ENCODE data around the gene SETD1A.
A peak's percentile ranks its signal among the peaks of the same experiment; 100 is the strongest.

SETD1A gene

GRCh38 chr16:30957456-30958174 is at the start of gene SETD1A:
TSS of gene SETD1A (plus strand) at chr16:30957754. CDS start at chr16:30958732, 978 bp downstream.
- DNase-seq, result peak; percentile 97

GRCh38 chr16:30910427-30911029 is 47.0 kb upstream of the SETD1A start:
- DNase-seq, result no peak

- DNase-seq, result no peak
These were observed 44.7 kb upstream of the SETD1A start for GRCh38 chr16:30912794-30913412.

- DNase-seq, result no peak
These were observed 42.7 kb upstream of the SETD1A start for GRCh38 chr16:30914830-30915229.

- DNase-seq, result no peak
These were observed 38.9 kb upstream of the SETD1A start for GRCh38 chr16:30918614-30919013.

GRCh38 chr16:30920891-30921290 is 36.7 kb upstream of the SETD1A start:
- DNase-seq, result no peak

GRCh38 chr16:30921459-30921747 is 36.2 kb upstream of the SETD1A start:
- no peak for DNase-seq

GRCh38 chr16:30921748-30922419 is 35.7 kb upstream of the SETD1A start:
- DNase-seq, result peak; percentile 92

- DNase-seq, result peak; percentile 99
These were observed 35.1 kb upstream of the SETD1A start for GRCh38 chr16:30922420-30922959.

GRCh38 chr16:30922960-30923535 is 34.5 kb upstream of the SETD1A start:
- DNase-seq, result peak; percentile 99

GRCh38 chr16:30923554-30924075 is 33.9 kb upstream of the SETD1A start, which contains the start of gene FBXL19:
TSS of gene FBXL19 (plus strand) at chr16:30923572. CDS start at chr16:30925755, 2,183 bp downstream.
- peak; percentile 45 for DNase-seq

GRCh38 chr16:30924076-30924912 is 33.3 kb upstream of the SETD1A start:
- peak; percentile 37 for DNase-seq

GRCh38 chr16:30924913-30925631 is 32.5 kb upstream of the SETD1A start:
- no peak for DNase-seq

GRCh38 chr16:30925632-30925987 is 31.9 kb upstream of the SETD1A start:
- no peak for DNase-seq

GRCh38 chr16:30925995-30926811 is 31.4 kb upstream of the SETD1A start:
- no peak for DNase-seq

GRCh38 chr16:30926937-30927788 is 30.4 kb upstream of the SETD1A start:
- no peak for DNase-seq

GRCh38 chr16:30927789-30928378 is 29.7 kb upstream of the SETD1A start:
- DNase-seq, result peak; percentile 90

GRCh38 chr16:30928390-30928789 is 29.2 kb upstream of the SETD1A start:
- no peak for DNase-seq

GRCh38 chr16:30929167-30929566 is 28.4 kb upstream of the SETD1A start:
- DNase-seq, result no peak
